Inferior parietal cortex (tissue), 1 donor: ENCODE measurements around the gene EFCAB8.
"Not testable (repeated sequence)": the region's sequence is repeated elsewhere in the genome, so short reads cannot be mapped to it uniquely, and the experiment has no call there.

Experiments
- DNase-seq: peaks from one replicate; pipeline ENCODE4 v3.0.0-alpha.2; 2016; ENCODE audit errors: extremely low spot score

The EFCAB8 gene

DNA sequence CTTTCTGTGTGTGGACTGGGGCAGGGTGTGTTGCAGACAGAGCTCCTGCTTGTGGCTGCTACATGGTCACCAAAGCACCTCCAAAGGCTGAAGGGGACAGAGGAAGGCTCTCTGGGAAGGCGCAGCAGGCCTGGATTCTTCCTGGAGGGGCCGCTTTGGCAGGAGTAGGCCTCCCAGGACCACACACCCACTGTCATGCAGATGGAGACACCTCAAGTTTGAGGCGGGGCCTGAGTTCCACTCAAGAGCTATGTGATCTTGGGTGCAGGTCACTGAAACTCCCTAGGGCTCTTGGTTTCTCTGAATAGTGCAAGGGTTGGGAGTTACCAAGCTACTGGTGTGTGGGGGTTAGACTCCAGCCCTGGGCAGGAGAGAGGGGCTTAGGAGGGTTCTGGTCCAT is 27.9 kb downstream of the EFCAB8 start:
- no peak for DNase-seq

DNA sequence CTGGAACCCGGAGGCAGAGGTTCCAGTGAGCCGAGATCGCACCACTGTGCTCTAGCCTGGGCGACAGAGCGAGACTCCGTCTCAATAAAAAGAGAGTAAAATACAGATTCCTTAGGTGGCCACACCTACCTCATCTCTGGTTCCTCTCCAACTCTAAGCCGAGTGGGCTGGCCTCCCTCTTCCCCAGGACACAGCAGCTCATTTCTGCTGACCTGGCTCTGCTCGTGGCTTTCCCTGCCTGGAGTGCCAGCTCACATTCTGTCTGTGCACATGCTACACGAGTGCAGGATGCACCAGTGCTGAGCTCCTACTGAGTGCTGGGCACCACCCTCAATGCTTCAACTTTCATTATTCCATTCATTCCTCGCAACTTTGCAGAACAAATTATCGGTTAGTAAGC is 28.8 kb downstream of the EFCAB8 start:
- DNase-seq, result no peak

DNA sequence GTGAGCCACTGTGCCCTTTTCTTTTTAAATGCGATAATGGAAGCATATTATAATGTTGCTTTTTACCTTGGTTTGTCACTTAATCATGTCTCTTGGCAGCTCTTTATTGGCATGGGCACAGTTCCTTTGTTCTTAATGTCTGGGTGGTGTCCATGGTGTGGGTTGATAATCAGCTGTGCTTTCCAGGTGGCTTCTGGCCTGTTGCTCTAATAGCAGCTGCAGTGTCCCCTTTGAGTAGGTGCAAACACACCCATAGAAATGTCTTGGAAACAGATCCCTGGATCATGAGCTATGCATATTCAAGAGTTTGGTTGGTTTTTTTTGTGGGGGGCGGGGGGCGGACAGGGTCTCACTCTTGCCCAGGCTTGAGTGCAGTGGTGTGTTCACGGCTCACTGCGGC is 29.9 kb downstream of the EFCAB8 start:
- DNase-seq, result no peak

DNA sequence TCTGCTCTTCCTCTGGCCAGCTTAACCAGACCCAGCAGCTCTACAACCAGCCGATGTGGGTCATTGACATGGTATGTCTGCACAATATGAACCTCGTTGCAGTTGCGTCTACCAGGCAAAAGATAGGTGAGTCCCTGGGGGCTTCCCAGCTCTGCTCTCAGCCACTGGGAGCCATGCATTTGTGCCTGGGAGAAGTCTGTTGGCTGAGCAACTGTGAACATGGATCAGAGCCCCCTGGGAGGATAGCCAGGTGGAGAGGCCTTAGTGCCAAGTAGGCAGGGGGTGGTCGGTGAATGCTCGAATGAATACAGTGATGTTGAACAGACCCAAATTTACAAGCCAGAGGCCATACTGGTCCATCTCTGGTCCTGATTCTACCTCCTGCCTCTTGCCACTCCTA is 30.6 kb downstream of the EFCAB8 start:
- no peak for DNase-seq

DNA sequence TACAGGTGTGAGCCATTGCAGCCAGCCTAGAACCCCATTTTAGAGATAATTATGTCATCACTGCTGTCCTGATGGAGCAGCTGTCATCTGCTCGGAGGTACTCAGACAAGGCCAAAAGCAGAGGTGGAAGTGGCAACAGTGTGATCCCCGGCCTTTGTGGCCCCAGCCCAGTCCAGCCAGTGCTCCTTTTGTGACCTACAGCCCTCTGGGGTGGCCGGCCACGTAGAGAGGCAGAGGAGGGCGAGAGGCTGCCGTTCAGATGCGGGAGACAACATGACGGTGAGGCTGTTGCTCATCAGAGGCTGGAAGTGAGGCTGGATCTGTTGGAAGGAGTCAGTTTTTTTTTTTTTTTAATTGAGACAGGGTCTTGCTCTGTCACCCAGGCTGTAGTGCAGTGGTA is 32.8 kb downstream of the EFCAB8 start:
- no peak for DNase-seq

DNA sequence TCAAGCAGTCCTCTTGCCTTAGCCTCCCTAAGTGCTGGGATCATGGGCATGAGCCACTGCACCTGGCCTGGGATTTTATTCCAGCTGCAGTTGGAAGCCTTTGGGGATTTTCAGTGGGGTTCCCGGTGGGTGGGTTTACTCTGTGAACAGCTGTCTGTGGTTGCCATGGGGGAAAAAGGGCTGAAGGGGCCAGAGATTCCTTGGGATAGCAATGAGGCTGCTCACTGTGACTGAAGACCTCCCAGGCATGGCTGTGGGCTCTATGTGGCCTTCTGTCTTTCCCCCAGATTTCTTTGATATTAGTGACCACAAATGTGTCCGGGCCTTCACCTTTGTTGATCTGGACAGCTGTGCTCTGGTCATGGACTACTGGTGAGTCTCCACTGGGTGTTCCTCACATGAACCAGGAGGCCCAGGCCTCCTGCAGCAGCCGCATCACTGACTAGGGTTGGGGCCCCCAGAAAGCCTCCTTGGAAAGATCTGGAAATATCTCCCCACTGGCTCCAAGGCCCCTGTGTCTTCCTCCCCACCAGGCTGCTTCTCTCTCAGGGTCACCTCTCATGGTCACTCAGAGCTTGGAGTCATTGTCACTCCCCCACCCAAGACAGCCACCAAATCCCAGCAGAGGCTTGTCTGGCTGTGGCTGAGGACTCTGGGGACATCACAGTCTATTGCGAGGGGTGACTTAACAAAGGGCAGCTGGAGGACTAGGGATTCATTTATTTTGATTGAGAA is 33.4 kb downstream of the EFCAB8 start:
- no peak for DNase-seq

DNA sequence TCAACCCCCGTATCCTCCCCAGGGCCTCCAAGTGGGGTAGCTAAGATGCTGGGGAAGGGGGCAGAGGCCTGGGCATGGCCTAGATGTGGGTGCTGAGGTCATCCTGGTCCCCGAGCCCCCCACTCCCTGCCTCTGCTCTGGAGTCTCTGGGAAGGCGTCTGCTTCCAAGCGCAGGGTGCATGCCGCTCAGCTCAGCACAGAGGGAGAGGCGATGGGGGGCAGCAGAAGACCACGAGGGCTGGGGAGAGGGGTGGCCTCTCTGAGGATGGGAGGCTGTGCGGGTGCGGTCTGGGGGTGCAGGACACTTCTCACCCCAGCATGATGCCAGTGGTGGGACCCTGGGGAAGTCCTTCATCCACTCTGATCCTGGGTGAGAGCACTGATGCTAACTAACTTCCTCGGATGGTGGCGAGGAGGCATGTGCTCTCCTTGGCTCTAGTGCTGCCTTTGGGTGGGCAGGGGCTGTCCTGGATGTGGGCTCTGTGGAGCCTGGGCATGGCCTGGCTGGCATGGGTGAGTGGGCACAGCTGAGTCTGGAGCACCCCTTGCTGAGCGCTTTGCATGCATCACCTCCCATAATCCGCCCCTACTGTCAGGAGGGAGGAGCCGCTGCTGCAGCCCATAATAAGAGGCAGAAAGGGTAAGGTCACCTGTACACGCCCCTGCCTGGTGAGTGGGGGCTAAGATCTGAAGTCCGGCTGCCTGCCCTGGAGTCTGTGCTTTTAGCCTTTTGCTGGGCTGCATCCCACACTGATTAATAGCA is 34.7 kb downstream of the EFCAB8 start:
- DNase-seq, result no peak

DNA sequence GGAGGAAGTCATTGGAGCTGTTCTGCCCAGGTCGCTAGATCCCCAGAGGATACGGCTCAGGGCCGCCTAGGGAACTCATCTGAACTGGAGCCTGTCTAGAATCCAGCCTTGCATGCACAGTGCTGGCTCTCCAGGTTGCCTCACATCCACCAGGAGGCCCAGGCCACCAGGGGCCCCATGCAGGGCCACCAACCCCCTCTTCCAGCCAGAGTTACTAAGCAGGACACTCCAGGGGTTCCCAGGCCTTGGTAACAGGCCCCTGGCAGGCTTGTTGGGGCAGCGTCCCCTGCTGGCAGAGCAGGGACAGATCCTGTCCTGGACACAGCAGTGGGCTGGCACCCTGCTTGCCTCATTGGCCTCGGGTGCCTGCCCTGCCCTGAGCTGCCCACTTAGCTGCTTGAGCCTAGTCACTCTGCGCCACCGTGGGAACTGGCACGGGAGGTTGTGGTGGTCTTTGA is 35.3 kb downstream of the EFCAB8 start:
- DNase-seq, result no peak

DNA sequence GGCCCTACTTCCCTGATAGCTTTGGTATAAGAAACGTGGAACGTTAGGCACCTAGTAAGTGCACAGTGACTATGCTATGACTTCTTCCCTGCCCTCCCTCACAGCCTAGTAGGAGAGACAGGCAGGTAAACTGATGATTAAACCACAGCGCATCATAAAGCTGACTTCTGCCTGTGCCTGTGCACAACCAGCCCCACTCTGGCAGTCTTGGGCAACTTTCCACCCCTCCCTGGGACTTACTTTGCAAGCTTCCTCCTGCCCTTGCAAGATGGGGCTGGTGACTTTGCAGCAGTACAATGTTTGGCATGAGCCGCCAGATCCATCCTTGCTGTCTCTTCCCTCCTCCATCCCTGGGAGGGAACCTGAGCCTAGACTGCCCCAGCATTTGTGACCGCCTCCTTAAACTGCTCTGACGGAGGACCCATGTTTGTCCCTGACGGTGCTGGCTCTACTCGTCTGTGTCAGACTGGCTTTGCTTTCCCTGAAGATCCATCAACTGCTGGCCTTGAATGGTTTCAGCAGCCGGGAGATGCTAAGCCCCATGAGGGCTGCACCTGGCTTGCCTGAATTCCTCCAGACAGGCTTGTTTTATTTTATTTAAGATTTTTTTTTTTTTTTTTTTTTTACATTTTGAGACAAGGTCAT is 36.1 kb downstream of the EFCAB8 start:
- no peak for DNase-seq

DNA sequence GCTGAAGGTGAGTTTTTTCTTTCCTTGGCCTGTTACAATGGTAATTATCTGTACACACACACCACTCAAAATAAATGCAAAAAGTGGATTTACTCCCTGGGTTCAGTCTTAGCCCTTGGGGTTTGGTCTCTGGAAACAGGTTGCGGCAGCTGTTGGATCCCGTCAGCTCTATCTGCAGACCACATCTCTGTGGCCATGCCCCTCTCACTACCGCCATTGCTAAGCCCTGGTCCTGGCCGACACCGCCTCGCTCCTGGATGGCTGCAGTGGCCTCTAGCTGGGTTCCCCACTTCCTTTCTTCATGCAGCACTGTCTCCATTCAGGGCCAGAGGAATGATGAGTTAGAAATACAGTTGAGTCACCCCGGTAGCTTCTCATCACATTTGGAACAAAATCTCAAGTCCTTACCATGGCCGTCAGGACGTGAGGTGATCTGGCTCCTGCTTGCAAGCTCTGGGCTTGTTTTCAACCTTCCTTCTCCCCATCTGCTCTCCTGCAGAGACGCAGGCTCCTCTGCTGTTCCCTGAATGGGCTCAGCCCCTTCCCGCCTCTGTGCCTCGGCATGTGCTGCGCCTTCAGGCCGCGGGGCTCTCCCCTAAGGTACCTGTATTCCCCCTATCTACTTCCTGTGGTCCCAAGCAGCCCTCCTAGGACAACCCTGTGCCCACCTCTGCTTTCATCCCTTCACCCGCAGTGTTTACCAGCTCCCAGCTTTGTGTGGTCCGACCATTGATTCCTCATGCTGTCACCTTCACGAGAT is 38.0 kb downstream of the EFCAB8 start:
- DNase-seq, result no peak

DNA sequence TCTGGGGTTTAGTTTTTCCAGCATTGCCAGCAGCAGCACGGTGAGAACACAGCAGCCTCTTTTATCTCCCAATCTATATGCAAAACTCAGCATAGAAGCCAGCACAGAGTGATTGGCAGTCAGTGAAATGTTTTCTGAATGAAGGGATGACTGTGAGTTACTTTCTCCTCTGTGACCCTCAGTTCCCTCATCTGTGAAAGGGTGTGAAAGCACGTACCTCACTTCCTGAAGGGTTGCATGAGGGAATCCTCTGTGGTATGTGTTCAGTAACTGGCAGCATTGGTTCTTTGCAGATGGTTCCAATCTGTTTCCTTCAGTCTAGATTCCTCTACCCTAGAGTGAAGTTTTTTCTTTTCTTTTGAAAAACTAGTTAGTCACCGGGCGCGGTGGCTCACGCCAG is 40.0 kb downstream of the EFCAB8 start:
- no peak for DNase-seq

DNA sequence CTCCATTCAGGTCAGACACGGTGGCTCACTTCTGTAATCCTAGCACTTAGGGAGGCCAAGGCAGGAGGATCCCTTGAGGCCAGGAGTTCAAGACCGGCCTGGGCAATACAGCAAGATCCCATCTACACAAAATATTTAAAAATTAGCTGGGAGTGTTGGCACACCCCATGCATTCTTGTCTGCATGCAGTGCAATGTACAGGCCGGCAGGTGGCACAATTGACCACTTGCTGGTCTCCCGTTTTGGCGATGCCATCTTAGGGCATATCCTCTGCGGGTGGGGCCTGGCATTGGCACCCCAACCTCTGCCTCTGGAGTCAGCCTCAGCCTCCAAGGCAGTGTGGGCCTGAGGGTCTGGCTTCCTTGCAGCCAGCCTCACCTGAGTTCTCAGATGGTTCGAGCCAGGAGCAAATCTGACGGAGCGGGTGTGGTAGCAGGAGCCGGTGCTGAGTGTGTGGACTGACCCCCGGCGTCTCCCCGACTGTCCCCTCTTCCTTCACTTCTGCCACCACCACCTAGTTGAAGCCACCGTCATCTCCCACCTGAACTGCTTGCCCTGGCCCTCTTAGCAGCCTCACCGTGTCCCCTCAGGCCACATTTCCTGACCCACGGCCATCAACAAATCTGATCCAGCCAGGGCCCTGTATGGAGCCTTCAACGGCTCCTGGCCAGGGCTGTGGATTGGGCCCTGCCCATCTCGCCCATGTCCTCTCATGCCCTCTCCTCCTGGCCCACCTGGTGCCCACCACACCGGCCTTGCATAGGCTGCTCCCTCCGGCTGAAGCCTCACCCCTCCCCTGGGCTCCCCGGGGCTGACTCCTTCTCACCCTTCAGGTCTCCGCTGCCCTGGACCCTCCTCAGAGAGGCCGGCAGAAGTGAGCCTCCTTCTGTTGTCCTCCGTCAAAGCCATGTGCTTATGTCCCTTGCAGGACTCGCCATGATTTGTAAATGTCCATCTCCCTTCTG is 44.0 kb downstream of the EFCAB8 start:
- peak; percentile 78 for DNase-seq

DNA sequence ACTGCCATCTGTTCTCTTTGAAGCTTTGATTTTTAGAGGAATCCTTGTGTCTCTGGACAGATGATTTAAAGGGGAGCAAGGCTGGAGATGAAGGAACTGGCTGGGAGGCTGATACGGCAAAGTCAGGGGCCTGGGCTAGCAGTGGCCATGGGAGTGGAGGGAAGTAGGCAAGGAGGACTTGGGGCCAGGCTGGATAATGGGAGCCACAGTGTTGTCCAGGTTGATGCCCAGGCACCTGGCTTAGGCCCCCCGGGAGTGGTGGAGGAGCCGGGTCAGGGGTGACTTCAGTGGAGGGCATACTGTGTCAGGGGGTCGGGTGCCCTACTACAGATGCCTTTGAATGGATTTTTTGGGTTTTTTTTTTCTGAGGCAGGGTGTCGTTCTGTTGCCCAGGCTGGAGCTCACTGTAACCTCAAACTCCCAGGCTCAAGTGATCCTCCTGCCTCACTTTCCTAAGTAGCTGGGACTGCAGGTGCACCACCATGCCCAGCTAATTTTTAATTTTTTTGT is 45.0 kb downstream of the EFCAB8 start:
- no peak for DNase-seq

DNA sequence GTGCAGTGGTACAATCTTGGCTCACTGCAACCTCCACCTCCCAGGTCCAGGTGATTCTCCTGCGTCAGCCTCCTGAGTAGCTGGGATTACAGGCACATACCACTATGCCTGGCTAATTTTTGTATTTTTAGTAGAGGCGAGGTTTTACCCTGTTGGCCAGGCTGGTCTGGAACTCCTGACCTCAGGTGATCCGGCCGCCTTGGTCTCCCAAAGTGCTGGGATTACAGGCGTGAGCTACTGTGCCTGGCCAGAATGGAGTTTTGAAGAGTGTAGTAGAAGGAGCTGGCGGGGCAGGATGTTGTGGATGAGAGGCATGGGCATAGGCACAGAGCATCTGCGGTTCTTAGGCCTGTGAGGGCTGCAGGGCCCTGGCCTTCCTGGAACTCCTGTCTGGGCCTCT is 46.0 kb downstream of the EFCAB8 start:
- not testable (repeated sequence) for DNase-seq

DNA sequence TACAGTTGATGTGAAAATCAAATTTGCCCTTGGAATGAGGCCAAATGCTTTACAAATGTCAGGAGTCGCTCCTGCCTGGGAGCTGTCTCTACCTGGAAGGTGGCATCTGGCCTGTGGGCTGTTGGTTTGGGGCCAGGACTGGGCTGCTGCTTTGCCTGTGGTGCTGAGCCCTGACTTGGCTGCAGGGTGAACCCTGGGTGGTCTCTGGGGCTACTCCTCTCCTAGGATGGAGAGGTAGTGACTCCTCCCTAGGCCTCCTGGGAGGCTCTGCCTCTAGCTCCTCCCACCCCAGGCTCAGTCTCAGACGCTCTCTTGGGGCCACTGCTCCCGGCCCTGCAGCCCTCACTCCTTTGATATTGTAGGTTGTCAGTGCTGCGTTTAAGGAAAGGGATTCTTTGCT is 47.5 kb downstream of the EFCAB8 start:
- DNase-seq, result no peak

DNA sequence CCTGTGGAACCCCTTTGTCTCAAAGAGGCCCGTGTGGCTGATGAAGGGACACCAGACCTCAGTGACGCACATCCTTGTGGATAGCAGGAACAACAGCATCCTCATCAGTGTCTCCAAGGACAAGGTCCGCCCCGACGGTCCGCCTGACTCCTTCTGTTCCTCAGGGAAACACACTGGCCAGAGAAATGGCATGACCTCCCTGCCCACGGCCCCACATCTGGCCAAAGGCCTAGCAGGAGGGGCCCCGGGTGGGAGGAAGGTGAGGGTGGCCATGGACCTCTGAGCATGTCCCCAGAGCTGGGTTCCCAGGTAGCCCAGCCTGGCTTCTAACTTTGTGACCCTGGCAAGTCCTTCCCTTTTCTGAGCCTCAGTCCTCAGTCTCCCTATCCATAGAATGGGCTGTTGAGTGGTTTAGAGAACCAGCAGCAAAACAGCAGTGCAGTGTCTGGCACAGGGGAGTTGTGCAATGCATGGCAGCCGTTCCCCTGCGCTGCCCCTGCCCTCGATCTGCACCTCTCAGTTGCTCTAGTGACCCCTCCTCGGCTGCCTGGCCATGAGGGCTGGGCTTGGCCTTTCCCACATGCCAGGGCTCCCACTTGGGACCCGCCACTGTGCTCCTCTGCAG is 48.3 kb downstream of the EFCAB8 start:
- no peak for DNase-seq

DNA sequence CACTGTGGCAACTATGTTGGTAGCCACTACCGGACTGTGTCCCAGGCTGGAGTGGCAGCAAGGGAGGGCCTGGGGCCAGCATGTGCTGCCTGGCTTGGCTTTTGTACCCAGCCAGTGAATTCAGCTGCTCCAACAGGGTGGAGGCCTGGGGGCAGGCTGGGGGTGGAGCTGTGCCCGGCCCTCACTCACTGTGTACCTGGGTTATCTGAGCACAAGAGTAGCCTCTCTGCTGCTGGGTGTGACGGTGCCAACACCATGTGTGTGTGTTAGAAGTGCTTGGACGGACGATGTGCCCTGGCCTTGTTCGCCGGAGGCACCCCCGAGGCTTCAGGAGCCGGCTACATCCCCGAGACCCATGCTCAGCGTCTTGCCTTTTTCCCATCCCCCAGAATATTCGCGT is 49.2 kb downstream of the EFCAB8 start:
- no peak for DNase-seq

DNA sequence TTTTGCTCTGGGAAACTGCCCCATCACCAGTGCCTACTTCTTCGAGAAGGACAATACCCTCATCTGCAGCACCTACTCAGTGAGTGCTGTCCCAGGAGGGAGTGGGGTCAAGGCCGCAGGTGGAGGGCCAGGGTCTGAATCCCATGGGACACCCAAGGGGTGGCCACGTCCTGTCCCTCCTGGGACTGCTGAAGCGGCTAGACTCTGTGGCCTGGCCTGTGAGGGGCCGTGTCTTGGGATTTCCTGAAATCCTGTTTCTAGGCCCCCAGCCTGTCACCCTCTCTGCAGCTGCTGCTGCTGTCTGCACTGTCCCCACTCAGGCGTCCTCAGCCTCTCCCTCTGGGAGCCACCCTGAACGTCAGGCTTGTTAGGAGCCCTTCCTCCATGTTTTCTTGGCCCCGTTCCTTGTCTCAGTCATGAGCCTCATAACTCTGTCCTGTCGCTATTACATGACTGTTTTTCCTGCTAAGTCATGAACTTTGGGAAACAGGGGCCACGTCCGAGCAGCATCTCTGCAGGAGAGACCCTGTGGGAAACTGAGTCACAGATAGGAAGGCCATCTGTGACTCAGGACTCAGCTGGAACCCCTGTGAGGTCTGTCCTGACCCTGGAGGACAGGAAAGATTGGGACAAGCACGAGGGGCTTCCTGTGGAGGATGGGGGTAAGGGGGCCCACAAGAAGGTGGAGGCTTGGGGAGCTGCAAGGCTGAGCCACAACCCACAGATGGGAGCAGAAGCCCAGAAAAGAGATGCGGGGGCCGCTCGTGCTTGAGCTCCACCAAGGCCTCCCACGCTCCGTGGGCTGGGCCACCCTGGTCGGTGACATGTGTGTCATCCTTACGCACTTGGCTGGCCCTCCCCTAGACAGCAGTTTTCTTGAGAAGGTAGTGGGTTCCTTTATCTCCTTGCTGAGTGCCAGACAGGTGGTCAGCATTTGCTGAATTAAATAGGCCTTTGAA is 49.9 kb downstream of the EFCAB8 start:
- DNase-seq, result no peak

DNA sequence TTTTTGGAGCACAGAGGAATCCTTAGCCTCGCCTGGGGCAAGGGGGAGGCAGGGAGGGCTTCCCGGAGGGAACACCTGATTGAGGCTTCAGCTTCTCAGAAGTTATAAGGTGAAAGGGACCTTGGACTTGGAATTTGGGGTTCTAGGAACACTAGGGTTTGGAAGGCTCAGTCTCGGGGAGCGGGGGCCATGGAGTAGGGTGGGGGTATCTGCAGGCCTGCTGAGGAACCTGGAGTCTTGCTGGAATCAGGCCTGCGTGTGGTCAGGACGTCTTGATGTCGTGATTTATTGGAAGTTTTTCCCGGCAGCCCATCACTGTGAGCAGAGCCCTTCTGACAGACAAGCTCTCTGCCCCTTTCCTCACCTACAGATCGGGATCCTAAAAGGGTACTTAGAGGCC is 50.7 kb downstream of the EFCAB8 start:
- no peak for DNase-seq
